Neural cell (in vitro differentiated cells): ENCODE results near the gene ZNF808. TPM values are rescaled to one million over a fixed set of nuclear protein-coding genes. Genes with fewer than 3 reads are reported as not detected.
"Not testable (repeated sequence)": the region's sequence is repeated elsewhere in the genome, so short reads cannot be mapped to it uniquely, and the experiment has no call there.

Source experiments
- H2AFZ ChIP-seq: fragments of 200-600, 300-800 bp; sonication (generic), shearing (Covaris generic); 2 replicates; pipeline ENCODE4 v1.6.0; 2014; ENCODE audit warnings: low read depth, mild to moderate bottlenecking, antibody characterized with exemption, low read length, moderate library complexity
- H3F3A ChIP-seq: fragments of 200-600 bp; shearing (Covaris generic); 2 replicates; pipeline ENCODE4 v1.6.1; 2016; ENCODE audit warnings: mild to moderate bottlenecking, moderate library complexity, mixed read lengths, antibody characterized with exemption, low read length; ENCODE audit not compliant: insufficient read depth, poor library complexity, severe bottlenecking
- H3K27ac ChIP-seq: fragments of 200-600, 300-800 bp; sonication (generic), shearing (Covaris generic); 2 replicates; pipeline ENCODE4 v1.5.1; 2014; ENCODE audit warnings: mild to moderate bottlenecking, low read length, moderate library complexity
- H3K27me3 ChIP-seq: fragments of 300-800, 200-600 bp; sonication (generic), shearing (Covaris generic); 2 replicates; pipeline ENCODE4 v1.6.0; 2014; ENCODE audit warnings: mild to moderate bottlenecking, low read depth, low read length, moderate library complexity; ENCODE audit not compliant: insufficient read depth
- H3K36me3 ChIP-seq: fragments of 300-800, 200-600 bp; sonication (generic), shearing (Covaris generic); 2 replicates; pipeline ENCODE4 v1.5.1; 2014; ENCODE audit warnings: mild to moderate bottlenecking, antibody characterized with exemption, low read length, moderate library complexity; ENCODE audit not compliant: insufficient read depth
- H3K4me2 ChIP-seq: fragments of 300-800, 200-600 bp; sonication (generic), shearing (Covaris generic); 2 replicates; pipeline ENCODE4 v1.6.0; 2014; ENCODE audit warnings: mild to moderate bottlenecking, low read length
- H3K4me3 ChIP-seq: fragments of 300-800, 200-600 bp; sonication (generic), shearing (Covaris generic); 2 replicates; pipeline ENCODE4 v1.5.1; 2014; ENCODE audit warnings: mild to moderate bottlenecking, low read length, moderate library complexity
- H3K79me2 ChIP-seq: fragments of 200-600 bp; shearing (Covaris generic); replicated peaks from 2 replicates; pipeline ENCODE4 v1.6.0; 2014; ENCODE audit warnings: mild to moderate bottlenecking, low read length, moderate library complexity; ENCODE audit not compliant: insufficient read depth
- H3K9ac ChIP-seq: fragments of 300-800, 200-600 bp; sonication (generic), shearing (Covaris generic); 2 replicates; pipeline ENCODE4 v1.6.1; 2016; ENCODE audit warnings: mild to moderate bottlenecking, low read length, mixed read lengths
- H3K9me2 ChIP-seq: fragments of 200-600 bp; shearing (Covaris generic); 2 replicates; pipeline ENCODE4 v1.6.1; 2016; ENCODE audit warnings: mild to moderate bottlenecking, low read length, mixed read lengths; ENCODE audit not compliant: insufficient read depth
- H3K9me3 ChIP-seq: fragments of 200-600, 300-800 bp; sonication (generic), shearing (Covaris generic); 2 replicates; pipeline ENCODE4 v1.6.1; 2016; ENCODE audit warnings: mild to moderate bottlenecking, mixed run types, low read length, moderate library complexity, mixed read lengths
- H4K20me1 ChIP-seq: fragments of 200-600 bp; shearing (Covaris generic); 2 replicates; pipeline ENCODE4 v1.6.1; 2016; ENCODE audit warnings: mild to moderate bottlenecking, mixed run types; ENCODE audit not compliant: insufficient read depth
- EP300 ChIP-seq: fragments of 450-650 bp; conservative IDR thresholded peaks from 2 replicates; pipeline ENCODE4 v1.6.1; 2014; ENCODE audit warnings: antibody characterized with exemption, mild to moderate bottlenecking, moderate library complexity; ENCODE audit not compliant: poor library complexity, severe bottlenecking
- EZH2 ChIP-seq: fragments of 200-600, 300-800 bp; shearing (Covaris generic), sonication (generic); IDR thresholded peaks from 2 replicates; pipeline ENCODE4 v1.6.1; 2014; ENCODE audit warnings: antibody characterized with exemption, low read length, borderline replicate concordance, mild to moderate bottlenecking; ENCODE audit not compliant: insufficient read depth, poor library complexity, severe bottlenecking
- MXI1 ChIP-seq: fragments of 450-650 bp; conservative IDR thresholded peaks from 2 replicates; pipeline ENCODE4 v1.6.1; 2014; ENCODE audit warnings: antibody characterized with exemption, mild to moderate bottlenecking; ENCODE audit not compliant: poor library complexity, severe bottlenecking
- POLR2AphosphoS5 ChIP-seq: IDR thresholded peaks from 2 replicates; pipeline ENCODE4 v1.6.1; 2012
- RAD21 ChIP-seq: fragments of 450-650 bp; conservative IDR thresholded peaks from 2 replicates; pipeline ENCODE4 v1.6.1; 2014; ENCODE audit warnings: antibody characterized with exemption, mild to moderate bottlenecking, moderate library complexity
- SMC3 ChIP-seq: fragments of 450-650 bp; conservative IDR thresholded peaks from 2 replicates; pipeline ENCODE4 v1.6.1; 2014; ENCODE audit warnings: antibody characterized with exemption, mild to moderate bottlenecking, moderate library complexity; ENCODE audit not compliant: poor library complexity
- TAF1 ChIP-seq: IDR thresholded peaks from 2 replicates; pipeline ENCODE4 v1.6.1; 2012; ENCODE audit warnings: low read depth
- polyA plus RNA-seq: library from polyadenylated mRNA; depleted of rRNA; stranded (reverse); fragments of >200 nt; gene quantifications from 2 replicates; pipeline ENCODE4 v1.2.3, GENCODE V29; 2014
- TF ChIP-seq, protein P1 (sequence below): IDR thresholded peaks from 2 replicates; pipeline ENCODE4 v1.6.1; 2012; ENCODE audit warnings: borderline replicate concordance
- TF ChIP-seq, protein P2 (sequence below): fragments of 450-650 bp; IDR thresholded peaks from 2 replicates; pipeline ENCODE4 v1.5.1; 2014; ENCODE audit warnings: antibody characterized with exemption, mild to moderate bottlenecking, moderate library complexity; ENCODE audit not compliant: poor library complexity, severe bottlenecking

The ZNF808 gene
- polyA plus RNA-seq, 1 donor from 2014 or later, result 6.5 TPM

GRCh38 chr19:52500991-52501390 lies 26.5 kb upstream of the ZNF808 start:
- H3K9me3 ChIP-seq, H3K36me3 ChIP-seq, H3K4me2 ChIP-seq, H3K79me2 ChIP-seq, H3K27me3 ChIP-seq, H2AFZ ChIP-seq, H3K9me2 ChIP-seq, H3K4me3 ChIP-seq, H4K20me1 ChIP-seq, H3K9ac ChIP-seq, H3F3A ChIP-seq, H3K27ac ChIP-seq: not testable (repeated sequence)

- Histone ChIP-seq H3K27ac (no peak overlapping the region), H3K4me3 (no peak overlapping the region), H3F3A (no peaks in the 10 kb centered on the region), H3K9me2 (no peaks in the 10 kb centered on the region), H3K27me3 (no peaks in the 10 kb centered on the region), H3K4me2 (no peak overlapping the region), H3K36me3 (no peaks in the 10 kb centered on the region), H4K20me1 (no peaks in the 10 kb centered on the region), H3K79me2 (no peaks in the 10 kb centered on the region), H3K9me3 (no peaks in the 10 kb centered on the region), H2AFZ (no peak overlapping the region), H3K9ac (no peak overlapping the region)
- TF ChIP-seq EP300, result no peak
- no peak for TF ChIP-seq SMC3
- TF ChIP-seq RAD21, result no peak
- TF ChIP-seq POLR2AphosphoS5, result no peak
- TF ChIP-seq MXI1, result no peak
- TF ChIP-seq, protein P1, sequence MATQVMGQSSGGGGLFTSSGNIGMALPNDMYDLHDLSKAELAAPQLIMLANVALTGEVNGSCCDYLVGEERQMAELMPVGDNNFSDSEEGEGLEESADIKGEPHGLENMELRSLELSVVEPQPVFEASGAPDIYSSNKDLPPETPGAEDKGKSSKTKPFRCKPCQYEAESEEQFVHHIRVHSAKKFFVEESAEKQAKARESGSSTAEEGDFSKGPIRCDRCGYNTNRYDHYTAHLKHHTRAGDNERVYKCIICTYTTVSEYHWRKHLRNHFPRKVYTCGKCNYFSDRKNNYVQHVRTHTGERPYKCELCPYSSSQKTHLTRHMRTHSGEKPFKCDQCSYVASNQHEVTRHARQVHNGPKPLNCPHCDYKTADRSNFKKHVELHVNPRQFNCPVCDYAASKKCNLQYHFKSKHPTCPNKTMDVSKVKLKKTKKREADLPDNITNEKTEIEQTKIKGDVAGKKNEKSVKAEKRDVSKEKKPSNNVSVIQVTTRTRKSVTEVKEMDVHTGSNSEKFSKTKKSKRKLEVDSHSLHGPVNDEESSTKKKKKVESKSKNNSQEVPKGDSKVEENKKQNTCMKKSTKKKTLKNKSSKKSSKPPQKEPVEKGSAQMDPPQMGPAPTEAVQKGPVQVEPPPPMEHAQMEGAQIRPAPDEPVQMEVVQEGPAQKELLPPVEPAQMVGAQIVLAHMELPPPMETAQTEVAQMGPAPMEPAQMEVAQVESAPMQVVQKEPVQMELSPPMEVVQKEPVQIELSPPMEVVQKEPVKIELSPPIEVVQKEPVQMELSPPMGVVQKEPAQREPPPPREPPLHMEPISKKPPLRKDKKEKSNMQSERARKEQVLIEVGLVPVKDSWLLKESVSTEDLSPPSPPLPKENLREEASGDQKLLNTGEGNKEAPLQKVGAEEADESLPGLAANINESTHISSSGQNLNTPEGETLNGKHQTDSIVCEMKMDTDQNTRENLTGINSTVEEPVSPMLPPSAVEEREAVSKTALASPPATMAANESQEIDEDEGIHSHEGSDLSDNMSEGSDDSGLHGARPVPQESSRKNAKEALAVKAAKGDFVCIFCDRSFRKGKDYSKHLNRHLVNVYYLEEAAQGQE, result no peak
- no peak for TF ChIP-seq TAF1
- TF ChIP-seq, protein P2, sequence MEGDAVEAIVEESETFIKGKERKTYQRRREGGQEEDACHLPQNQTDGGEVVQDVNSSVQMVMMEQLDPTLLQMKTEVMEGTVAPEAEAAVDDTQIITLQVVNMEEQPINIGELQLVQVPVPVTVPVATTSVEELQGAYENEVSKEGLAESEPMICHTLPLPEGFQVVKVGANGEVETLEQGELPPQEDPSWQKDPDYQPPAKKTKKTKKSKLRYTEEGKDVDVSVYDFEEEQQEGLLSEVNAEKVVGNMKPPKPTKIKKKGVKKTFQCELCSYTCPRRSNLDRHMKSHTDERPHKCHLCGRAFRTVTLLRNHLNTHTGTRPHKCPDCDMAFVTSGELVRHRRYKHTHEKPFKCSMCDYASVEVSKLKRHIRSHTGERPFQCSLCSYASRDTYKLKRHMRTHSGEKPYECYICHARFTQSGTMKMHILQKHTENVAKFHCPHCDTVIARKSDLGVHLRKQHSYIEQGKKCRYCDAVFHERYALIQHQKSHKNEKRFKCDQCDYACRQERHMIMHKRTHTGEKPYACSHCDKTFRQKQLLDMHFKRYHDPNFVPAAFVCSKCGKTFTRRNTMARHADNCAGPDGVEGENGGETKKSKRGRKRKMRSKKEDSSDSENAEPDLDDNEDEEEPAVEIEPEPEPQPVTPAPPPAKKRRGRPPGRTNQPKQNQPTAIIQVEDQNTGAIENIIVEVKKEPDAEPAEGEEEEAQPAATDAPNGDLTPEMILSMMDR, result no peak
- no peak for TF ChIP-seq EZH2
Measured at GRCh38 chr19:52507266-52507665, 20.2 kb upstream of the ZNF808 start.

DNA sequence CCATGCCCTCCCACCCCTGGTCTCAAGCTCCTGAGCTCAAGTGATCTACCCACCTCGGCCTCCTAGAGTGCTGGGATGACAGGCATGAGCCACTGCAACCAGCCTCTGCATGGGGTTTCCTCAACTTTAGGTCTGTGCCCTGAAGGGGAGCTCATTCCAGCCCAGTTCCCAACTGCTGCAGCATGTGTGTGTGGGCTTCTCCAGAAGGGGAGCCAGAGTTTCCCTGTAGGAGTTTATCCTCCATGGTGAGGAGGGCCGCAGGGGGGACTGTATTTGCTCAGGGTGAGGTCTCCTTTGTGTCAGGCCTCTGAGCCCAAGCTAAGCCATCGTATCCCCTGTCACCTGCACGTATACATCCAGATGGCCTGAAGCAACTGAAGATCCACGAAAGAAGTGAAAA lies 11.3 kb upstream of the ZNF808 start:
- no peaks in the 10 kb centered on the region for H3K79me2 ChIP-seq
- no peaks in the 10 kb centered on the region for H3F3A ChIP-seq
- no peak overlapping the region for H3K9ac ChIP-seq
- no peaks in the 10 kb centered on the region for H3K9me2 ChIP-seq
- no peaks in the 10 kb centered on the region for H3K9me3 ChIP-seq
- H3K4me3 ChIP-seq, result no peak overlapping the region
- TF ChIP-seq, protein P1, result no peak
- H4K20me1 ChIP-seq, result no peaks in the 10 kb centered on the region
- H3K36me3 ChIP-seq, result no peaks in the 10 kb centered on the region
- H3K27me3 ChIP-seq, result no peaks in the 10 kb centered on the region
- no peak overlapping the region for H3K27ac ChIP-seq
- no peak overlapping the region for H2AFZ ChIP-seq
- H3K4me2 ChIP-seq, result no peak overlapping the region
